ENCODE data around the gene RBM33.

Gene RBM33

DNA sequence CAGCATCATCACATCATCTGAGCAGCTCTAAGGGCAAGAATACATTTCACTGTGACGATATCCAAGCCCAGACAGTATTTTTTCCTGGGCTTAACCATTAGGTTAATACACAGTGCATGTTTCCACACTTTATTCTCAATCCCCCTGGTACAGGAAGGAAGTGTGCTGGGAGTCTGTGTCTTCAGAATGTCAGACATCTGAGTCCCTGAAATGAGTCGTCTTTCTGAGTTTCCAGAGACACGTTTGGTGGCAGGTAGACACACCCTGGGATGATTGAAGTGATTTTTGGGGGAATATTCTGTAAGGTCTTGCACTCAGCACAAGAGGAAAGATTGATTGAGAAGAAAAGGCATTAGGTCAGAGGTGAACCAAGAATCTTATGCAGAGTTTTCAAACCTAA is 180.9 kb downstream of the RBM33 start (continued):
- no peak for TF ChIP-seq ZNF701 (tag by site-specific recombination; IDR thresholded peaks at IDR 0.05)
- no peak for TF ChIP-seq ZNF366 (tag by site-specific recombination; conservative IDR thresholded peaks at IDR 0.05)

DNA sequence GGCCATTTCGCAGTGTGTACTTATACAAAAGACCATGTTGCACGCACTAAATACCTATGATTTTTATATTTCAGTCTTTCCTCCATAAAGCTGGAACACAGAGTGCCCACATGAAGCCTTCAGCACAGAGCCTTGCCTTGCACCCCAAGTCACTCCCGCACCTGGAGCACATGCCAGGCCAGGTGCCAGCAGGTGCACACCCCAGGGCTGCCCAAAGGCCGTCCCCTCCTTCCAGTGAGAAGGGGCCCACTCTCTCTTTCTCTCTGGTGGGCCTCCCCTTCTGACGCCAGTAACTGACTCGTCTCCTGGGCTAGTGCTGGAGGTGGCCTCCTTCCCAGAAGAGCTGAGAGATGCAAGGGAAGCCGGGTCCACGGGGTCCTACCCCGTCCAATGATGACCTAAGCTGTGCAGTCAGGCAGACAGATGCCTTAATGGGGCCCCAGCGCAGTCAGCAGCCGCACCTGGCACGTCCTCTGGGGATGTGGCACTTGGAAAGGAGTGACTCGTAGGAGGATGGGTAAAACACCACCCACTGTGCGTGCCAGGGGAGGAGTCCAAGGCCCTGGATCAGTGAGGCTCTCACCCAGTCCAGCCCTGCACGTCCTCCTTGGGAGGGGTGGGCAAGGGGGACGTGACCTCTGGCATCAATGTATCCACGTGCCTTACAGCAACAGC is 185.5 kb downstream of the RBM33 start:
- no peak overlapping the region for H3K4me3 ChIP-seq (ENCODE audit: low read depth, low read length)
- no peaks in the 10 kb centered on the region for H3K36me3 ChIP-seq (ENCODE audit: control insufficient read depth in 2 of 2, insufficient read depth in 1 of 2, low read length in 2 of 2)
- H3K4me1 ChIP-seq (ENCODE audit: control insufficient read depth, insufficient read depth, low read length): no peaks in the 10 kb centered on the region
- TF ChIP-seq, protein P1, sequence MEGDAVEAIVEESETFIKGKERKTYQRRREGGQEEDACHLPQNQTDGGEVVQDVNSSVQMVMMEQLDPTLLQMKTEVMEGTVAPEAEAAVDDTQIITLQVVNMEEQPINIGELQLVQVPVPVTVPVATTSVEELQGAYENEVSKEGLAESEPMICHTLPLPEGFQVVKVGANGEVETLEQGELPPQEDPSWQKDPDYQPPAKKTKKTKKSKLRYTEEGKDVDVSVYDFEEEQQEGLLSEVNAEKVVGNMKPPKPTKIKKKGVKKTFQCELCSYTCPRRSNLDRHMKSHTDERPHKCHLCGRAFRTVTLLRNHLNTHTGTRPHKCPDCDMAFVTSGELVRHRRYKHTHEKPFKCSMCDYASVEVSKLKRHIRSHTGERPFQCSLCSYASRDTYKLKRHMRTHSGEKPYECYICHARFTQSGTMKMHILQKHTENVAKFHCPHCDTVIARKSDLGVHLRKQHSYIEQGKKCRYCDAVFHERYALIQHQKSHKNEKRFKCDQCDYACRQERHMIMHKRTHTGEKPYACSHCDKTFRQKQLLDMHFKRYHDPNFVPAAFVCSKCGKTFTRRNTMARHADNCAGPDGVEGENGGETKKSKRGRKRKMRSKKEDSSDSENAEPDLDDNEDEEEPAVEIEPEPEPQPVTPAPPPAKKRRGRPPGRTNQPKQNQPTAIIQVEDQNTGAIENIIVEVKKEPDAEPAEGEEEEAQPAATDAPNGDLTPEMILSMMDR (tag by site-specific recombination; IDR thresholded peaks at IDR 0.05): no peak
- TF ChIP-seq ZNF658 (tag by site-specific recombination; IDR thresholded peaks at IDR 0.05) (no peak), ZNF510 (tag by site-specific recombination; IDR thresholded peaks at IDR 0.05; ENCODE audit: insufficient replicate concordance) (no peak)
- POLR2A ChIA-PET: no interaction called here
- no peak overlapping the region for H3K27ac ChIP-seq (ENCODE audit: extremely low read depth, low read depth, low read length)
- CTCF ChIA-PET: interaction anchor here (0.6 kb wide), 1 partner anchor 46 kb away, joined by 3 read pairs; no protein-coding TSS in a partner anchor
- H3K9me3 ChIP-seq (ENCODE audit: control insufficient read depth, insufficient read depth, low read depth, low read length): no peaks in the 10 kb centered on the region
